Right cardiac atrium (tissue), 5 donors: ENCODE results near the gene TKT. TPM values are rescaled to one million over a fixed set of nuclear protein-coding genes. Genes with fewer than 3 reads are reported as not detected.

ENCODE experiments used
- ATAC-seq, 2 donors: fragments of 200-7000 bp; cut with Tn5 transposase; one replicate each; pipeline versions ENCODE4 v1.8.0 to v1.9.1; 2020; ENCODE audit warnings: moderate library complexity in 2 of 2, mild to moderate bottlenecking in 1 of 2
- DNase-seq, 3 donors: peaks; one replicate each; pipeline ENCODE4 v3.0.0-alpha.2; 2020
- H3K27ac ChIP-seq: one replicate; pipeline ENCODE4 v1.5.1; 2013; ENCODE audit warnings: mild to moderate bottlenecking, low read length, control low read depth, moderate library complexity
- H3K27me3 ChIP-seq: one replicate; pipeline ENCODE4 v1.6.1; 2013; ENCODE audit not compliant: control insufficient read depth, insufficient read depth
- H3K4me1 ChIP-seq: one replicate; pipeline ENCODE4 v1.6.1; 2013; ENCODE audit warnings: low read length; ENCODE audit not compliant: control insufficient read depth, insufficient read depth
- H3K4me3 ChIP-seq: one replicate; pipeline ENCODE4 v1.5.1; 2013; ENCODE audit warnings: low read length, control low read depth
- H3K9me3 ChIP-seq: one replicate; pipeline ENCODE4 v1.6.1; 2013; ENCODE audit warnings: low read length; ENCODE audit not compliant: control insufficient read depth
- WGBS: extraction: QIAGEN DNeasy Blood & Tissue Kit; methylation state at CpG from one replicate; pipeline ENCODE4 v1.1.7; 2013; 5-methylcytosine and 5-hydroxymethylcytosine counted together
- intact Hi-C, 4 donors: fragments of 100-400 bp; cut with DNase I; formaldehyde crosslinking; loops; one replicate each; pipeline versions ENCODE4 v1.11.0 to v1.14.0; 2022 to 2023
- polyA plus RNA-seq: library from polyadenylated mRNA; stranded (reverse); fragments of 200-250 nt; gene quantifications from one replicate; pipeline ENCODE4 v1.2.3, GENCODE V29; 2013
- total RNA-seq, 4 donors: library from RNA; stranded (reverse); fragmentation: NEBNext Ultra II Directional; extraction: Animal tissue kit (Norgen Biotek cat#: 25700); gene quantifications; one replicate each; pipeline ENCODE4 v1.2.1, GENCODE V29; 2021
- donor health status: healthy with polysubstance abuse.
- donor health status: DM: no; HTN: yes; CAD: no.
- donor health status: DM: no; HTN: no; CAD: no.
- donor health status: DM: no; HTN: yes; CAD: no; lungs with severe emphysema.
- donor health status: DM: yes; HTN: yes; CAD: no.

TKT gene
- total and polyA plus RNA-seq, 5 donors: 37.7 to 61.8 (median 41.9) TPM

DNA sequence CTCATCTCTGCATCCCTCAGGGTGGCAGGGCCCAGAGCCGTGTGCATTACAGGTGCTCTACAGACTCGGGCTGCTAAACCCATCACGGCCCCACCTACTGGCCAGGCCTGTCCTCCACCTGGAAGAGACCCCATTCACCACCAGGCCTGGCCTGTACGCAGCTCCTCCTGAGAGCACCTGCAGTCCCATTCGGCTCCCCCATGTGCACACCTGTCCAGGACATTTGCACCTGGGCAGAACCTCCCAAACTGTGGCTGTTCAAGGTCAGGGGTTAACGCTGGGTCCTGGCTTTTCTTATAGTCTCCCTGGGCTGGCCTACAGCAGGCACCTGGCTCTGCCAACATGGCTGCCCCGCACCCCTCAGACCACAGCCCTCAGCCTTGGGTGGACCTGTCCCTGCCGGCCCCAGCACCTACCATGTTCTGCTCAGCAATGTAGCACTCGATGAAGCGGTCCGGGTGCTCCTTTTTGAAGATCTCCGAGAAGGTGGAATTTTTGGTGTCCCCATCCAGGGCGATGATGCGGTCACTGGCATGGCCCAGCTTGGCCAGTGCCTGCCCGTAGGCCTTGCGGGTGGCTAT is 25.7 kb downstream of the TKT start:
- Histone ChIP-seq H3K27ac (no peak overlapping the region), H3K9me3 (no peaks in the 10 kb centered on the region), H3K27me3 (no peaks in the 10 kb centered on the region), H3K4me1 (no peaks in the 10 kb centered on the region), H3K4me3 (no peak overlapping the region)
- peak in 1 of 3 donors; percentile 10 for DNase-seq
- no peak for ATAC-seq
- intact Hi-C loops: no loop called here
- 87% methylated on average over 16 of the region's 16 CpGs for WGBS

DNA sequence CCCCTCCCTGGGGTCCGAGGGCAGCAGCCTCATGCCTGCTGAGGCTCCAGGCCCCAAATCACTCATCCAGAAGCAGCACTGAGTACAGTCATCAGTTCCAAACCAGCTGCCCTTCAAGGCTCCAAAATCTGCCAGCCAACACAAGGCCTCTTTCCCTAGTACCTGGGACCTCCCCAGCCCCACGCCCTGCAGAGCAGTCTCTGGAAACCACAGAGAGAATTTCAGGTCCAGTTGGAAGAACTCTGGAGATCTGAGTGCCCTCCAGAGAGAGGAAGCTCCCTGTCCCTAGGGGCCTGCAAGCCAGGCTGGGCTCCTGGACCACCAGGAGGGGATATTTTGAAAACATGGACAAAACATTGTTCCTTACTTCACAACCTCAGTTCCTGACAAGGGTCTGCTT is 26.2 kb downstream of the TKT start:
- no peak for DNase-seq
- 91% methylated on average over 2 of the region's 2 CpGs for WGBS
- Histone ChIP-seq H3K4me3 (no peak overlapping the region), H3K27ac (no peak overlapping the region), H3K27me3 (no peaks in the 10 kb centered on the region), H3K9me3 (no peaks in the 10 kb centered on the region), H3K4me1 (no peaks in the 10 kb centered on the region)
- no peak for ATAC-seq
- intact Hi-C loops: no loop called here

DNA sequence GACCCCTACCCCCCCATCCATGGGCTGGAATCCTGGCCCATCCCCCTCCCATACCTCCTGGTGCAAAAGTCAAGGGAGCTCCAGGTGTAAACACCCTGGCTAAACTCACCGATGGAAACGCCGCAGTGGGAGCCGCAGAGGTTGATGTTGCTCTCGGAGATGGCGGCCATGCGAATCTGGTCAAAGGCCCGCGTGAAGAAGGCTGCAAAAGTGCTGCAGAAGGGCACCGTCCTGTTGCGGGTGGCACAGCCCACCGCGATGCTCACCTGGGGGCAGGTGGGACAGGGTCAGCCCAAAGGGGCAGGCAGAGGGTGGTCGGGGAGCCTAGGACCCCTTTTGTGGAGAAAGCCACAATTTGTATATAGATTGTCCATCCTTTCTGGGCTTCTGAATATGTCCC is 26.7 kb downstream of the TKT start:
- Histone ChIP-seq H3K27ac (no peak overlapping the region), H3K27me3 (no peaks in the 10 kb centered on the region), H3K4me1 (no peaks in the 10 kb centered on the region), H3K9me3 (no peaks in the 10 kb centered on the region), H3K4me3 (no peak overlapping the region)
- intact Hi-C loops: no loop called here
- no peak for ATAC-seq
- WGBS: 97% methylated on average over 14 of the region's 14 CpGs
- DNase-seq: peak in 1 of 3 donors; percentile 15

DNA sequence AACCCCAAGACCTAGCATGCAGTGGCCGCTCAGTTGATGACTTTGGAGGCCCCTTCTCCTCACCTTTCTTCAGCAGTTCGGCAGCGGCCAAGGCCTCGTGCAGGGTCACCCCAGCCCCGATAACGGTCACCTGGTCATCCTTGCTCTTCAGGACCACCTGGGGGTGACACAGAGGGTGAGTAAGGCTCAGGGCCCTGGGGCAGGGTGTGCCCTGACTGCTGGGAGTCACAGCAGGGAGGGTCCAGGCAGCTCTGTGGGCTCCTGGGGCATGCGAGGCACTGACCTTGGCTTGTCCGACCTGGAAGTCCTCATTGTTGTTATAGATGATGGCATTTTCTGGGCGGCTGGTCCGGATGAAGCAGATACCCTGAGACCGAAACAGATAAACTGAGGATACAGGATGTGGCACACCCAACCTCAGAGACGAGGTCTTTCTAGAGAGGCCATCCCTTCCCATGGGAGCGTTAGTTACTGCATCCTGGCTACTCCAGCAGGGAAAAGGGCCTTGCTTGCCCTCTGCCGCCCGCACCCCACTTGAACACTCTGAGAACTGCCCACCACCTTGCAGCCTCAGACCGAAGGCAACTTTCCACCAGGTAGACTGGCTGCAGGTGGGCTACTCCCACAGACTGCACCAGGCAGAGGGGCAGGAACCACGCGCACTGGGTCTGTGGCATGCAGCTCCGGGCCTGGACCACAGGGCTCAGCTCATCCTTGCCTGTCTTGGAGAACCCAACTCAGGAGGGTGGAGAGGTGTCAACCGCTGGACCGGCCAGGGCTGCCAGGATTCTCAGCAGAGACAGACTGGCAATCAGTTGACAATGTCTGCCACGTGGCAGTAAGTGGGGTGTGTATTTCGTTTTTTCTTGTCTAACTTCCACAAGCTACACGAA is 27.6 kb downstream of the TKT start:
- ATAC-seq: no peak
- Histone ChIP-seq H3K27me3 (no peaks in the 10 kb centered on the region), H3K27ac (no peak overlapping the region)

DNA sequence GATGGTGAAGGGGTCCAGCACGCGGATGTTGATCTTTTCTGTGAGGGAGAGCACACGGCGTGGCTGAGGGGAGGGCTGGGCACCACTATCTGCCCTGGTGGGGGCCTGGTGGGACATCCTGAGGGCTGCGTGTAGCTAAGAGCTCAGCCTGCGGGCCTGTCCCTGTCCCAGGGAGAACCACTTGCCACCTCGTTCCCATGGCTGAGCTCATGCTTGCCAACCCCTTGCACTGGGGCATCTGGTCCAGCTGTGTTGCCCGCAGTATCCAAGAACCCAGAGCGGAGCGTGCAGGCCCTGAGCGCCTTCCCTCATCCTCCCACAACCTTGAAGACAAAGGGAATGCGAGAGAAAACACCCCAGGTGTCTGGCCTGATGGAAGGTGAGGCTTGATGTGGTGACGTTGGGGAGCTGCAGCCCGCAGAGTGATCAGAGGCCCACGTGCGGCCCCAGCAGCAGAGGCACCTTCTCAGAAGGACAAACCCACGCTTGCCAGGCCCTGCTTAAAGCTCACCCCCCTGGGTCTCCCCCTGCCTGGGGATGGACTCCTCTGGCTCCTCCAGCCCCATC is 28.9 kb downstream of the TKT start:
- ATAC-seq (no peak), DNase-seq (no peak)
- no peaks in the 10 kb centered on the region for H3K27me3 ChIP-seq
- whole genome bisulfite sequencing: 94% methylated on average over 17 of the region's 17 CpGs
- no peaks in the 10 kb centered on the region for H3K4me1 ChIP-seq
- H3K27ac ChIP-seq: no peak overlapping the region
- H3K9me3 ChIP-seq: no peaks in the 10 kb centered on the region
- intact Hi-C loops: no loop called here
- H3K4me3 ChIP-seq: no peak overlapping the region

More for the DNA sequence above, 27.6 kb downstream of the TKT start:
- no peaks in the 10 kb centered on the region for H3K9me3 ChIP-seq
- DNase-seq: no peak
- no peaks in the 10 kb centered on the region for H3K4me1 ChIP-seq
- 89% methylated on average over 24 of the region's 24 CpGs for WGBS
- H3K4me3 ChIP-seq: no peak overlapping the region
- intact Hi-C loops: no loop called here

DNA sequence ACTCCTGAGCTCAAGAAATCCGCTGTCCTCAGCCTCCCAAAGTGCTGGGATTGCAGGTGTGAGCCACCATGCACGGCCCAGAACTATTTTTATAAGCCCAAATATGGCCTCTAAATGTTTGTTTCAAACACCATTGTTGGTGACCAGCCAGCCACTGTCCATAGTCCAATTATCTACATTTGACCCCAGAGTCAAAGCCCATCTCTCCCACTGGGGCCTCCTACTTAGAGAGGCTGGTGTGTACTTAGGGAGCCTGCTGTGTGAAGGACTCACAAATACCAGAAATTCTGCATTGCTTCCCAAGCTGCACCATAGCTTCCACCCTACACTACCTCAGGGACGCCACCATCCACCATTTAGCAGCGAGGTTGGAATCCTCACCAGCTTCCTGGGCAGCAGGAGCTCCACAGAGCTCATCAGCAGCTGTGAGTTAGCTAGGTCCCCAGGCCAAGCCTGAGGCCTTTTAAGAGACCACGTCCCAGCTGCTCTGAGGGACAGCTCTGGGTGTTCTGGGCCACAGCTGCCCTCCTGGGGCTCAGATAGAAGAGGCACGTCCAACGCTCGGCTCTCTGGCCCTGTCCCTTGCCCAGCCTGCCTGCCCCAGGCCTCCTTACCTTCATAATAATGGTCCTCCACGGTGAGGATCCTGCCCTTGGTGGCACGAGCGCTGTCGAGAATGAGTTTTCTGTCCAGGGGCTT is 29.5 kb downstream of the TKT start:
- WGBS: 92% methylated on average over 12 of the region's 12 CpGs
- H3K9me3 ChIP-seq: no peaks in the 10 kb centered on the region
- no peaks in the 10 kb centered on the region for H3K4me1 ChIP-seq
- intact Hi-C loops: no loop called here
- DNase-seq (no peak), ATAC-seq (no peak)
- no peaks in the 10 kb centered on the region for H3K27me3 ChIP-seq
- H3K27ac ChIP-seq: no peak overlapping the region
- H3K4me3 ChIP-seq: no peak overlapping the region

DNA sequence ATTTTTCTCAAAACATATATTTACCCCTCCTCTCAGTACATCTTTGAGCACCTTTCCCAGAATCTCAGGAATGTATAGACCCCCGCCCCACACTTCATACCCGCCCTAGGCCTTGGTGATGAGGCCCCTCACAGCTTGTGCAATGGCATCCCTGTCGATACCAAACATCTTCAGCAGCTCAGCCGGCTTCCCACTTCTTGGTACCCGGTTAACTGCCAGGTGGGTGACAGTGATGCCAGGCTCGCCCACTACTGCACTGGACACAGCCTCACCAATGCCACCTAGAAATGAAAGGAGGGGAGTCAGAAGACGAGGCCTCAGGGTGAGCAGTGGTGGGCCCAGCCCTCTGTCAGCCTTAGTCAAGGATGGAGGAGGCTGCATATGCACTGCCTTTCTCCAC is 30.2 kb downstream of the TKT start:
- Histone ChIP-seq H3K4me3 (no peak overlapping the region), H3K27ac (no peak overlapping the region), H3K4me1 (no peaks in the 10 kb centered on the region), H3K27me3 (no peaks in the 10 kb centered on the region), H3K9me3 (no peaks in the 10 kb centered on the region)
- no peak for ATAC-seq
- WGBS: 90% methylated on average over 7 of the region's 7 CpGs
- DNase-seq: peak in 1 of 3 donors; percentile 13
- intact Hi-C loops: no loop called here

DNA sequence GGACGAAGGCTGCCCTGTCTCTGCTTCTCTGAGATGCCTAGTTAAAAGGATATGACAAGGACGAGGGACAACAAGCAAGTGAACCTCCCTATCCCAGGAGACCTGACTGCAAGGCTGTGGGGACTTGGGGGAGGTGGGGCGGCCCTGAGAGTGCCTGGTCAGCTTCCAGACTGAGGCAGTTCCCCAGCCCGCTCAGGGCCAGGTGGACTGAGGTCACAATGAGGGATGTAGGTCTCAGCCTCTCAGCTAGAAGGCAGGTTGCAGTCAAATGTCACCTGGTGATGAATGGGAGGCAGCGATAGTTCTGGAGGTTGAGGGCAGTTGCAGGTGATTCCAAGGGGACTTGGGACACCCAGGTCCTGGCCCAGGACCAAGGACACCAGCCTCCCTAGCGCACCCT is 30.6 kb downstream of the TKT start:
- ATAC-seq (no peak), DNase-seq (no peak)
- intact Hi-C loops: no loop called here
- no peaks in the 10 kb centered on the region for H3K27me3 ChIP-seq
- H3K4me3 ChIP-seq: no peak overlapping the region
- WGBS: 85% methylated on average over 6 of the region's 6 CpGs
- no peaks in the 10 kb centered on the region for H3K9me3 ChIP-seq
- H3K4me1 ChIP-seq: no peaks in the 10 kb centered on the region
- H3K27ac ChIP-seq: no peak overlapping the region

DNA sequence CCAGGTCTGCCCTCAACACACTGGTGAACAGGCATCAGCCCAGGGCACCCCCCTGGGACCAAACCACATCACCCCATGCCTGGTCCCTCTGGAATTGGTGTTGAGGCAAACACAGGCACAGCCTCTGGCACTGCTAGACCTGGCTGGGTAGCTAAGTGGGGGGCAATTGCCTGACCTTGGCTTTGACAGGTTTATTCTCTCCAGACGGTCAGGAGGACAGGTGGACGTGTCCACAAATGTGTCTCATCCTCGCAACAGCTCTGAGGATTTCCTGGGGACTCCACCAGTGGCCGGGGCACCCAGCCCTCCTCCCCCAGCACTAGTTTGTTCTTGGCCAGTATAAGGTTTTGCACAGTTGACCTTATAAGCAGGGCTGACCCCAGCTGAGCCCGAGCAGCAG is 31.3 kb downstream of the TKT start:
- ATAC-seq: no peak
- intact Hi-C loops: no loop called here
- DNase-seq: peak in 1 of 3 donors; percentile 19
- Histone ChIP-seq H3K4me1 (no peaks in the 10 kb centered on the region), H3K27me3 (no peaks in the 10 kb centered on the region), H3K4me3 (no peak overlapping the region), H3K27ac (no peak overlapping the region), H3K9me3 (no peaks in the 10 kb centered on the region)
- 77% methylated on average over 5 of the region's 5 CpGs for WGBS

DNA sequence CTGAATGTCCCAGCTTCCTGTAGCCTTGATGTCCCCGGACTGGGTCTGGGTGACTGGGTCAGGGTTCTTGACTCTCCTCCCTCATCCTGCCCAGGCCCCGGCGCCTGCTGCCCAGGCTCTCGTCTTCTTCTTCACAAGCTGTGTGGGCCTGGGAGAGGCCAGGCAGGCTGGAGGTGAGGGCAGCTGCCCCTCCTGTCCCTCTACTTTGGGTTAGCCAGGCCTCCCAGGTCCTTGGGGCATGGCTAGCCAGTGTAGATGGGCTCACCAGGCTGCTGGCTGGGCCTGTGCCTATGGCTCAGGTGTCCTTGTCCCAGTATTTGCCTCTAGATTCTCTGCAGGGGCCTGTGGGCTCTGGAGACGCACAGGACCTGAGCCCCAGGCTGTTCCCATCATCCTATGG is 31.8 kb downstream of the TKT start:
- no peaks in the 10 kb centered on the region for H3K9me3 ChIP-seq
- intact Hi-C loops: no loop called here
- DNase-seq: peak in 1 of 3 donors; percentile 55
- no peak for ATAC-seq
- 76% methylated on average over 5 of the region's 5 CpGs for WGBS
- H3K4me3 ChIP-seq: no peak overlapping the region
- no peaks in the 10 kb centered on the region for H3K4me1 ChIP-seq
- H3K27me3 ChIP-seq: no peaks in the 10 kb centered on the region
- H3K27ac ChIP-seq: no peak overlapping the region

DNA sequence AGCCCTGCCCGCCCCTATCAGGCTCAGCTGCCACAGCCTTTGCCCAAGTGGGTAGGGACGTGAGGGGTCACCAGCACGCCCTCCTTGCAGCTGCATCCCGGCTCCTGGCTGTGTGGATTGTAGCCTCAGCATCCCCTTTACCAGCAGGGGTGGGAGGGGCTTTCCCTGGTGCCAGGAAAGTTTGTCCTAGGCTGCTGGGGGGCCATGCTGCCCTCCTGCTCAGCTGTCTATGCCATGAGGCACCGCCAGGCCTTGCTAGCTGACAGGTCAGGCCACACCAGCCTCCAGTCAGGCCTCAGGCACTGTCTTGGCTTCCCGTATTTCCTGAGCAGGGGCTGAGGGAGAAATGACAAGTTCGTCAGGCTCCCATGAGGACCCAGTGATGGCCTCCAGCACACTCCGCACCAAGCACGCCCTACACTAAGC is 32.3 kb downstream of the TKT start:
- no peak overlapping the region for H3K27ac ChIP-seq
- intact Hi-C loops: no loop called here
- peak in 1 of 2 donors; percentile 2 for ATAC-seq
- peak in 1 of 3 donors; percentile 30 for DNase-seq
- no peaks in the 10 kb centered on the region for H3K27me3 ChIP-seq
- 81% methylated on average over 9 of the region's 9 CpGs for WGBS
- no peak overlapping the region for H3K4me3 ChIP-seq
- H3K9me3 ChIP-seq: no peaks in the 10 kb centered on the region
- no peaks in the 10 kb centered on the region for H3K4me1 ChIP-seq
